ENCODE measurements around the gene FUBP1.

The FUBP1 gene

GRCh38 chr1:77955709-77956108 is 23.2 kb downstream of the FUBP1 start:
- Histone ChIP-seq H3K36me3 (peaks cover 96% of the 10 kb centered on the region), H3K4me1 (ENCODE audit: control insufficient read depth in 1 of 2, insufficient read depth in 1 of 2, low read depth in 1 of 2, low read length in 1 of 2) (no peaks in the 10 kb centered on the region), H3K27ac (no peak overlapping the region), H3K9me3 (no peaks in the 10 kb centered on the region), H3K27me3 (no peaks in the 10 kb centered on the region), H3K4me3 (ENCODE audit: low read depth in 1 of 2, low read length in 1 of 2) (no peak overlapping the region)
- TF ChIP-seq, protein P1, sequence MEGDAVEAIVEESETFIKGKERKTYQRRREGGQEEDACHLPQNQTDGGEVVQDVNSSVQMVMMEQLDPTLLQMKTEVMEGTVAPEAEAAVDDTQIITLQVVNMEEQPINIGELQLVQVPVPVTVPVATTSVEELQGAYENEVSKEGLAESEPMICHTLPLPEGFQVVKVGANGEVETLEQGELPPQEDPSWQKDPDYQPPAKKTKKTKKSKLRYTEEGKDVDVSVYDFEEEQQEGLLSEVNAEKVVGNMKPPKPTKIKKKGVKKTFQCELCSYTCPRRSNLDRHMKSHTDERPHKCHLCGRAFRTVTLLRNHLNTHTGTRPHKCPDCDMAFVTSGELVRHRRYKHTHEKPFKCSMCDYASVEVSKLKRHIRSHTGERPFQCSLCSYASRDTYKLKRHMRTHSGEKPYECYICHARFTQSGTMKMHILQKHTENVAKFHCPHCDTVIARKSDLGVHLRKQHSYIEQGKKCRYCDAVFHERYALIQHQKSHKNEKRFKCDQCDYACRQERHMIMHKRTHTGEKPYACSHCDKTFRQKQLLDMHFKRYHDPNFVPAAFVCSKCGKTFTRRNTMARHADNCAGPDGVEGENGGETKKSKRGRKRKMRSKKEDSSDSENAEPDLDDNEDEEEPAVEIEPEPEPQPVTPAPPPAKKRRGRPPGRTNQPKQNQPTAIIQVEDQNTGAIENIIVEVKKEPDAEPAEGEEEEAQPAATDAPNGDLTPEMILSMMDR (IDR thresholded peaks at IDR 0.05) = no peak

- Histone ChIP-seq H3K27ac (no peak overlapping the region), H3K4me3 (ENCODE audit: low read depth in 1 of 2, low read length in 1 of 2) (no peak overlapping the region), H3K9me3 (no peaks in the 10 kb centered on the region), H3K36me3 (peaks cover 95% of the 10 kb centered on the region), H3K27me3 (no peaks in the 10 kb centered on the region), H3K4me1 (ENCODE audit: control insufficient read depth in 1 of 2, insufficient read depth in 1 of 2, low read depth in 1 of 2, low read length in 1 of 2) (no peaks in the 10 kb centered on the region)
- TF ChIP-seq, protein P1 (IDR thresholded peaks at IDR 0.05) = no peak
Measured at GRCh38 chr1:77954521-77954920, 24.4 kb downstream of the FUBP1 start.

GRCh38 chr1:77953907-77954306 is 25.0 kb downstream of the FUBP1 start:
- no peak overlapping the region for H3K4me3 ChIP-seq (ENCODE audit: low read depth in 1 of 2, low read length in 1 of 2)
- H3K27ac ChIP-seq = no peak overlapping the region
- H3K4me1 ChIP-seq (ENCODE audit: control insufficient read depth in 1 of 2, insufficient read depth in 1 of 2, low read depth in 1 of 2, low read length in 1 of 2) = no peaks in the 10 kb centered on the region
- H3K27me3 ChIP-seq = no peaks in the 10 kb centered on the region
- TF ChIP-seq, protein P1 (IDR thresholded peaks at IDR 0.05) = no peak
- no peaks in the 10 kb centered on the region for H3K9me3 ChIP-seq
- peaks cover 91% of the 10 kb centered on the region for H3K36me3 ChIP-seq

GRCh38 chr1:77951328-77951727 is 27.5 kb downstream of the FUBP1 start:
- no peak overlapping the region for H3K4me3 ChIP-seq (ENCODE audit: low read depth in 1 of 2, low read length in 1 of 2)
- no peaks in the 10 kb centered on the region for H3K4me1 ChIP-seq (ENCODE audit: control insufficient read depth in 1 of 2, insufficient read depth in 1 of 2, low read depth in 1 of 2, low read length in 1 of 2)
- peaks cover 90% of the 10 kb centered on the region for H3K36me3 ChIP-seq
- TF ChIP-seq, protein P1 (IDR thresholded peaks at IDR 0.05) = no peak
- H3K27me3 ChIP-seq = no peaks in the 10 kb centered on the region
- H3K27ac ChIP-seq = no peak overlapping the region
- H3K9me3 ChIP-seq = no peaks in the 10 kb centered on the region

GRCh38 chr1:77950873-77951272 is 28.0 kb downstream of the FUBP1 start:
- Histone ChIP-seq H3K27me3 (no peaks in the 10 kb centered on the region), H3K36me3 (peaks cover 87% of the 10 kb centered on the region), H3K4me1 (ENCODE audit: control insufficient read depth in 1 of 2, insufficient read depth in 1 of 2, low read depth in 1 of 2, low read length in 1 of 2) (no peaks in the 10 kb centered on the region), H3K4me3 (ENCODE audit: low read depth in 1 of 2, low read length in 1 of 2) (no peak overlapping the region), H3K27ac (no peak overlapping the region), H3K9me3 (no peaks in the 10 kb centered on the region)
- TF ChIP-seq, protein P1 (IDR thresholded peaks at IDR 0.05) = no peak
